Astrocyte (in vitro differentiated cells and primary cell): ENCODE measurements around the gene NINL. TPM values are rescaled to one million over a fixed set of nuclear protein-coding genes. Genes with fewer than 3 reads are reported as not detected.
A peak's percentile ranks its signal among the peaks of the same experiment; 100 is the strongest.

Source experiments
- DNase-seq: peaks from one replicate; pipeline ENCODE4 v3.0.0-alpha.2; 2010; ENCODE audit warnings: low read depth
- FAIRE-seq: peaks from 2 replicates; lab custom pipeline; 2011; peaks lifted over from hg19 to GRCh38; lab: Jason Lieb, UNC
- H2AFZ ChIP-seq: 2 replicates; pipeline ENCODE4 v1.6.0; 2012; ENCODE audit warnings: low read depth, low read length, inconsistent platforms
- H3K27ac ChIP-seq: 2 replicates; pipeline ENCODE4 v1.5.1; 2011; ENCODE audit warnings: low read depth, low read length, inconsistent platforms
- H3K27me3 ChIP-seq: 2 replicates; pipeline ENCODE4 v1.6.0; 2011; ENCODE audit warnings: low read length, inconsistent platforms; ENCODE audit not compliant: insufficient read depth
- H3K36me3 ChIP-seq: 2 replicates; pipeline ENCODE4 v1.5.1; 2011; ENCODE audit warnings: low read length, inconsistent platforms; ENCODE audit not compliant: insufficient read depth
- H3K4me1 ChIP-seq: 2 replicates; pipeline ENCODE4 v1.5.1; 2011; ENCODE audit warnings: low read length, inconsistent platforms; ENCODE audit not compliant: insufficient read depth
- H3K4me2 ChIP-seq: 2 replicates; pipeline ENCODE4 v1.6.0; 2012; ENCODE audit warnings: low read length, inconsistent platforms
- H3K4me3 ChIP-seq: 2 replicates; pipeline ENCODE4 v1.5.1; 2011; ENCODE audit warnings: low read depth, mild to moderate bottlenecking, low read length, inconsistent platforms; ENCODE audit not compliant: insufficient read depth
- H3K79me2 ChIP-seq: 2 replicates; pipeline ENCODE4 v1.6.0; 2012; ENCODE audit warnings: mild to moderate bottlenecking, low read length, inconsistent platforms; ENCODE audit not compliant: insufficient read depth
- H3K9ac ChIP-seq: 2 replicates; pipeline ENCODE4 v1.6.0; 2012; ENCODE audit warnings: mild to moderate bottlenecking, low read length, inconsistent platforms
- H3K9me3 ChIP-seq: 2 replicates; pipeline ENCODE4 v1.5.1; 2012; ENCODE audit warnings: low read depth, mild to moderate bottlenecking, low read length, inconsistent platforms; ENCODE audit not compliant: insufficient read depth
- H4K20me1 ChIP-seq: 2 replicates; pipeline ENCODE4 v1.6.0; 2012; ENCODE audit warnings: low read length, inconsistent platforms; ENCODE audit not compliant: insufficient read depth
- H3K27ac Mint-ChIP-seq: one replicate; pipeline ENCODE4 v1.8.0; 2021; ENCODE audit warnings: mild to moderate bottlenecking, mixed read lengths; ENCODE audit not compliant: unreplicated experiment
- H3K27me3 Mint-ChIP-seq: one replicate; pipeline ENCODE4 v1.8.0; 2021; ENCODE audit warnings: low read depth, mixed read lengths; ENCODE audit not compliant: unreplicated experiment
- H3K36me3 Mint-ChIP-seq: one replicate; pipeline ENCODE4 v1.8.0; 2021; ENCODE audit warnings: low read depth, mixed read lengths; ENCODE audit not compliant: unreplicated experiment
- H3K4me1 Mint-ChIP-seq: one replicate; pipeline ENCODE4 v1.8.0; 2021; ENCODE audit warnings: low read depth, mixed read lengths; ENCODE audit not compliant: unreplicated experiment
- H3K4me3 Mint-ChIP-seq: one replicate; pipeline ENCODE4 v1.8.0; 2021; ENCODE audit warnings: mild to moderate bottlenecking, moderate library complexity, mixed read lengths; ENCODE audit not compliant: unreplicated experiment
- H3K9me3 Mint-ChIP-seq: one replicate; pipeline ENCODE4 v1.8.0; 2021; ENCODE audit warnings: mild to moderate bottlenecking, mixed read lengths; ENCODE audit not compliant: unreplicated experiment
- EZH2 ChIP-seq: IDR thresholded peaks from 2 replicates; pipeline ENCODE4 v1.6.1; 2012; ENCODE audit warnings: mild to moderate bottlenecking, low read length, inconsistent platforms; ENCODE audit not compliant: insufficient read depth
- total RNA-seq: library from RNA; stranded (reverse); gene quantifications from 2 replicates; pipeline ENCODE4 v1.2.1, GENCODE V29; 2021
- TF ChIP-seq, protein P1 (sequence below): IDR thresholded peaks from 2 replicates; pipeline ENCODE4 v1.5.1; 2011; ENCODE audit warnings: low read depth, mild to moderate bottlenecking, inconsistent platforms, low read length, moderate library complexity; ENCODE audit not compliant: insufficient read depth

The NINL gene
- total RNA-seq, 1 donor from 2014 or later = 10.2 TPM

DNA sequence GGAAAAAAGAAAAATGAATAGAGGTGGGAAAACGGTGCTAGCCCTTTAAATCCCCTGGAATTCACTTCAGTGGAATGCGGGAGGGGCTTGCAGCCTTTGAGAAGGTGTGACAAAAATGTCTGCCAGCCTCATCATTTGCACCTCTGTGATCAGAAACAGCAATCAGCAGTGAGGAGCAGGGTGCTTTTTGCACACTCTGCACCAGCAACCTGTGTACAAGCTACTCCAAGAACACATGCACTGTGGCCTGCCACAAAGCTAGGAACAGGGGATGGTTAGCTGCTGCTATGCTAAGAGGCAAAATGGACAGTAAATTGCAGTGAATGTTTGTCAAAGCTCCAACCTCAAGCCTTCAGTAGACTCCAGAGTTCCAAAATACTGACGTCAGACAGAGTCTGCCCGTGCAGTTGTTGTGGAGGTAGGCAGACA lies 148.2 kb downstream of the NINL start:
- peak overlapping the region; percentile 12 for H3K27ac Mint-ChIP-seq
- H3K79me2 ChIP-seq = no peaks in the 10 kb centered on the region
- H3K4me3 Mint-ChIP-seq = peak overlapping the region; percentile 34
- H3K4me2 ChIP-seq = peak overlapping the region; percentile 41
- no peak overlapping the region for H3K9ac ChIP-seq
- H3K9me3 ChIP-seq = no peaks in the 10 kb centered on the region
- H2AFZ ChIP-seq = peak overlapping the region; percentile 49
- no peaks in the 10 kb centered on the region for H3K36me3 Mint-ChIP-seq
- no peaks in the 10 kb centered on the region for H3K27me3 ChIP-seq
- no peaks in the 10 kb centered on the region for H3K4me1 ChIP-seq
- peaks cover 11% of the 10 kb centered on the region for H3K4me1 Mint-ChIP-seq
- H3K36me3 ChIP-seq = peaks cover 4% of the 10 kb centered on the region
- H3K9me3 Mint-ChIP-seq = no peaks in the 10 kb centered on the region
- H3K27me3 Mint-ChIP-seq = no peaks in the 10 kb centered on the region
- no peak overlapping the region for H3K27ac ChIP-seq
- no peaks in the 10 kb centered on the region for H4K20me1 ChIP-seq
- FAIRE-seq = no peak
- DNase-seq = peak; percentile 16
- TF ChIP-seq, protein P1, sequence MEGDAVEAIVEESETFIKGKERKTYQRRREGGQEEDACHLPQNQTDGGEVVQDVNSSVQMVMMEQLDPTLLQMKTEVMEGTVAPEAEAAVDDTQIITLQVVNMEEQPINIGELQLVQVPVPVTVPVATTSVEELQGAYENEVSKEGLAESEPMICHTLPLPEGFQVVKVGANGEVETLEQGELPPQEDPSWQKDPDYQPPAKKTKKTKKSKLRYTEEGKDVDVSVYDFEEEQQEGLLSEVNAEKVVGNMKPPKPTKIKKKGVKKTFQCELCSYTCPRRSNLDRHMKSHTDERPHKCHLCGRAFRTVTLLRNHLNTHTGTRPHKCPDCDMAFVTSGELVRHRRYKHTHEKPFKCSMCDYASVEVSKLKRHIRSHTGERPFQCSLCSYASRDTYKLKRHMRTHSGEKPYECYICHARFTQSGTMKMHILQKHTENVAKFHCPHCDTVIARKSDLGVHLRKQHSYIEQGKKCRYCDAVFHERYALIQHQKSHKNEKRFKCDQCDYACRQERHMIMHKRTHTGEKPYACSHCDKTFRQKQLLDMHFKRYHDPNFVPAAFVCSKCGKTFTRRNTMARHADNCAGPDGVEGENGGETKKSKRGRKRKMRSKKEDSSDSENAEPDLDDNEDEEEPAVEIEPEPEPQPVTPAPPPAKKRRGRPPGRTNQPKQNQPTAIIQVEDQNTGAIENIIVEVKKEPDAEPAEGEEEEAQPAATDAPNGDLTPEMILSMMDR = no peak
- TF ChIP-seq EZH2 = no peak
- no peak overlapping the region for H3K4me3 ChIP-seq

DNA sequence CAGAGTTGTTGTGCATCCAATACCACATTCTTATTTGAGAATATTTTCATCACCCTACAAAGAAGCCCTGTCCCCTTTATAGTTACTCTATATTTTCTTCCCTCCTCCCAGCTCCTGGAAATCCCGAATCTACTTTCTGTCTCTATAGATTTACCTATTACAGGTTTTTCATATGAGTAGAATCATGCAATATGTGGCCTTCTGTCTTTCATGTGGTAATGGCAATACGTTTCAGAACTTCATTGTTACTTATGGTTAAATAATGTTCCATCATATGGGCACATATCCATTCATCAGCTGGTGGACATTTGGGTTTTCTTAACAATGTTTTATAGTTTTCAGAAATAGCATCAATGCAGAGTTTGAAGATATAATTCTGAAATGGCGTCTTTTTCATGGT lies 160.8 kb downstream of the NINL start:
- Mint-ChIP-seq H3K4me1 (no peaks in the 10 kb centered on the region), H3K9me3 (no peaks in the 10 kb centered on the region), H3K27ac (no peak overlapping the region), H3K36me3 (peaks cover 7% of the 10 kb centered on the region), H3K4me3 (no peak overlapping the region), H3K27me3 (no peaks in the 10 kb centered on the region)
- Histone ChIP-seq H3K9ac (no peak overlapping the region), H3K79me2 (no peaks in the 10 kb centered on the region), H3K4me3 (no peak overlapping the region), H3K27me3 (no peaks in the 10 kb centered on the region), H3K4me2 (no peak overlapping the region), H3K9me3 (no peaks in the 10 kb centered on the region), H4K20me1 (no peaks in the 10 kb centered on the region), H3K36me3 (no peaks in the 10 kb centered on the region), H3K4me1 (no peaks in the 10 kb centered on the region), H2AFZ (no peak overlapping the region), H3K27ac (no peak overlapping the region)
- TF ChIP-seq, protein P1 = no peak
- TF ChIP-seq EZH2 = no peak
- DNase-seq (no peak), FAIRE-seq (no peak)

DNA sequence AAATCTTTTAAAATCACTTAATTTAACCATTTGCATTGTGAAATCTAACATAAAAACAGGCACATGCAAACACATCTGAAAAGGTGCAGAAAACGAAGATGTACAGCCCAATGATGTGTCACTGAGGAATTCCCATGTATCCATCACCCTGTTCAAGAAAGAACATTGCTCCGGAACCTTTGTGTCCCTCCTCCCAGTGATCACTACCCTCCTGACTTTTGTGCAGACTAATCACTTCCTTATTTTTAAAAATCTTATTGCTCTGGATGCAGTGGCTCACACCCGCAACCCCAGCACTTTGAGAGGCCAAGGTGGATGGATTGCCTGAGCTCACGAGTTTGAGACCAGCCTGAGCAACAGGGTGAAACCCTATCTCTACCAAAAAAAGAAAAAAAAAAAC lies 163.3 kb downstream of the NINL start:
- no peak overlapping the region for H3K9ac ChIP-seq
- no peaks in the 10 kb centered on the region for H3K27me3 Mint-ChIP-seq
- no peak overlapping the region for H3K27ac Mint-ChIP-seq

More for the DNA sequence above, 163.3 kb downstream of the NINL start:
- no peak overlapping the region for H3K27ac ChIP-seq
- Mint-ChIP-seq H3K36me3 (peaks cover 6% of the 10 kb centered on the region), H3K4me3 (no peak overlapping the region), H3K9me3 (peaks cover 2% of the 10 kb centered on the region), H3K4me1 (peaks cover 2% of the 10 kb centered on the region)
- H3K79me2 ChIP-seq = no peaks in the 10 kb centered on the region
- H2AFZ ChIP-seq = no peak overlapping the region
- no peak for FAIRE-seq
- no peaks in the 10 kb centered on the region for H3K36me3 ChIP-seq
- H3K9me3 ChIP-seq = no peaks in the 10 kb centered on the region
- H3K4me1 ChIP-seq = peaks cover 5% of the 10 kb centered on the region
- TF ChIP-seq EZH2 = no peak
- TF ChIP-seq, protein P1 = no peak
- no peak overlapping the region for H3K4me3 ChIP-seq
- no peak overlapping the region for H3K4me2 ChIP-seq
- no peaks in the 10 kb centered on the region for H3K27me3 ChIP-seq
- H4K20me1 ChIP-seq = no peaks in the 10 kb centered on the region
- no peak for DNase-seq
